Measurements from ENCODE around the gene EFNA4.

EFNA4 gene

DNA sequence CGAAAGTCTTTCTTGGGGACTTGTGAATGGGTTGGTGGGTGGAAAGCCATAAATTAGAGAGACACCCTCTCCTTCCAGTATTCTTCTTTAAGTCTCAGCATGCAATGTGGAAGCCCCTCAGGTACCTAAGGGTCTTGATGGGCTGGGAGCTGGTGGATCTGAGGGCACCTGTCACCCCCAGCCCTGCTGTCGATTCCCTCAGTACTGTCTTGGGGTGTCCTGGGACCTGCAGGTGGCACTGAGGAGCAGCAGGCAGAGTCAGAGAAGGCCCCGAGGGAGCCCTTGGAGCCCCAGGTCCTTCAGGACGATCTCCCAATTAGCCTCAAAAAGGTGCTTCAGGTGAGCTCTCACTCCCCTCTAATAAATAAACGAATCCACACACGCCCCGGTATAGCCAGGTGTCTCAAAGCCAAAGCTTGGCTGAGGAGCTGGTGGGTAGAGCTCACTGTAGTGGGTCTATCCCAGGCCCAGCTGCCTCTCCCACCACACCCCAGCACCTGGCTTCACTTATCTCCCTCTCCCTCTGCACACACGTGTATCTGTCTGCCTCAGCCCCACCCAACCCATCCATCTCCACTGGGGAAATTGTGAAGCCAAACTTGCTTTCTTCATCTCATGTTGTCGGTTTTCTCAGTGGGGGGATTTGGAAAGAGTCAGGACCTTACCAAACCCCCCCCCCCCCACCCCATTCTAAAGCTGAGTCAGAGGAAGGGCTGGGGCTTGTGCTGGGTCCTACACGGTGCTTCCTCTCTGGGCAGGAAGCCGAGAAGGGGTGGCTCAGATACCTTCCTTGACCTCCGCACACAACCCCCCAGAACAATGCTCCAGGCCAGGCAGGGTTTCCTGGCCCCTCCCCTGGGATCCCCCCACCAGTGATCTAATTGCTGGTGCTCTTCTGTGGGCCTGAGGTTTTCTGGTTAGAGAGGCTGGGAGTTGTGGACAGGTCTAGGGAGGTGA is 10.8 kb upstream of the EFNA4 start:
- DNase-seq, result peak; percentile 48

DNA sequence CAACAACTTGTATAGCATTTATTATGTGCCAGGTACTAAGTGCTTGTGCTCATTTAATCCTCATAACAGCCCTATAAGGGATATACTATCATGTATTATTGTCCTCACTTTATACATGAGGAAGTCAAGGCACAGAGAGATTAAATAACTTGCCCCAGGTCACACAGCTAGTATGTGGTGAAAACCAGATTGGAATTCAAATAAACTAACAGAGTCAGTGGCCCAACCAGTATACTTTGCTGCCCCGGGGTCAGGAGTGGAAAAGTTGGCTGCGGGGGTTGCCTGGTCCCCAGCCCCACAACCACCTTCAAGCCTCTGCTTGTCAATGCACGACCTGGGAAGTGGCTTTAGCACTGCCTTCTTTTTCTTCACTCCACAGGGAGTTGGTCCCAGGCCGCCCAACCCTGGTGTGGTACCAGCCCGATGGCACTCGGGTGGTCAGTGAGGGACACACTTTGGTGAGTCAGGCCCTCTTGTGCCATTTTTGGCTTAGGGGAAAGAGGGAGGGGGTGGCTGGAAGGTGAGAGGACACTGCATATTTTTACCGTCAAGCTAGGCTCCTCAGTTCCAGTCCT is 9.9 kb upstream of the EFNA4 start:
- no peak for DNase-seq

DNA sequence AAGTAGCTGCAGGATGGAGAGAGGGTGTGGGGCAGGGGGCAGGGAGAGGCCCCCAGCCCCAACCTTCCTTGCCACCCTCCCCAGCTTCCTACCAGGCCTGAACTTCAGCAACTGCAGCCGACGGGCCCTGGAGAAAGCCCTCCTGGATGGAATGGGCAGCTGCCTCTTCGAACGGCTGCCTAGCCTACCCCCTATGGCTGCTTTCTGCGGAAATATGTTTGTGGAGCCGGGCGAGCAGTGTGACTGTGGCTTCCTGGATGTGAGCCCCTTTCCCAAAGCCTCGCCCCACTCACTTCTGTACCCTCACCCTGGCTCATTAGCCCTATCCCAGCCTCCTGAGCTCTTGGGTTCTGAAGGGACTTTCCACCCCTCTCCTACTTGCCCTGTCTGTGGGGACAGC is 6.4 kb upstream of the EFNA4 start:
- no peak for DNase-seq

DNA sequence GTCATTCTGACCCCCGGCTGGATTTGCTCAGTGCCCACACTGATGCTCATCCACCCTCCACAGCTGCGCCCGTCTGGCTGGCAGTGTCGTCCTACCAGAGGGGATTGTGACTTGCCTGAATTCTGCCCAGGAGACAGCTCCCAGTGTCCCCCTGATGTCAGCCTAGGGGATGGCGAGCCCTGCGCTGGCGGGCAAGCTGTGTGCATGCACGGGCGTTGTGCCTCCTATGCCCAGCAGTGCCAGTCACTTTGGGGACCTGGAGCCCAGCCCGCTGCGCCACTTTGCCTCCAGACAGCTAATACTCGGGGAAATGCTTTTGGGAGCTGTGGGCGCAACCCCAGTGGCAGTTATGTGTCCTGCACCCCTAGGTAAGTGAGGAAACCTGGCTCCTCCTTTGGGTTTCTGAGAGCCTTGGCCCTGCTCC is 5.7 kb upstream of the EFNA4 start:
- no peak for DNase-seq

DNA sequence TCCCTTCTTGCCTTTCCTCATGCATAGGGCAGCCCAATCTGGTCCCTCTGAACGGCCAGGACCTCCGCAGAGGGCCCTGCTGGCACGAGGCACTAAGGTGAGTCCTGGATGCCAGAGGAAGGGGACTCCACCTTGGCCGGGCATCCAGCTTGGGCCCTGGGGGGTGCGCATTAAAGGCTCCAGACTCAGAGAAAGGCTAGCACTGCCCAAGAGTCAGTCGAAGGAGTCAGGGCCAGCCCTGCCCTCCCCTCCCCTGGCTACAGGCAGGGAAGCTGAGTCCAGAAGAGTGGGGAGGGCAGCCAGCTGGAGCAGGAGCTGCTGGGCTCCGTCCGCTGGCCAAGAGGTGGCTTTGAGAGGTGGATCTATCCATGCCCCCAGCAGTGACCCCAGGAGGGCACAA is 2.8 kb upstream of the EFNA4 start:
- no peak for DNase-seq

DNA sequence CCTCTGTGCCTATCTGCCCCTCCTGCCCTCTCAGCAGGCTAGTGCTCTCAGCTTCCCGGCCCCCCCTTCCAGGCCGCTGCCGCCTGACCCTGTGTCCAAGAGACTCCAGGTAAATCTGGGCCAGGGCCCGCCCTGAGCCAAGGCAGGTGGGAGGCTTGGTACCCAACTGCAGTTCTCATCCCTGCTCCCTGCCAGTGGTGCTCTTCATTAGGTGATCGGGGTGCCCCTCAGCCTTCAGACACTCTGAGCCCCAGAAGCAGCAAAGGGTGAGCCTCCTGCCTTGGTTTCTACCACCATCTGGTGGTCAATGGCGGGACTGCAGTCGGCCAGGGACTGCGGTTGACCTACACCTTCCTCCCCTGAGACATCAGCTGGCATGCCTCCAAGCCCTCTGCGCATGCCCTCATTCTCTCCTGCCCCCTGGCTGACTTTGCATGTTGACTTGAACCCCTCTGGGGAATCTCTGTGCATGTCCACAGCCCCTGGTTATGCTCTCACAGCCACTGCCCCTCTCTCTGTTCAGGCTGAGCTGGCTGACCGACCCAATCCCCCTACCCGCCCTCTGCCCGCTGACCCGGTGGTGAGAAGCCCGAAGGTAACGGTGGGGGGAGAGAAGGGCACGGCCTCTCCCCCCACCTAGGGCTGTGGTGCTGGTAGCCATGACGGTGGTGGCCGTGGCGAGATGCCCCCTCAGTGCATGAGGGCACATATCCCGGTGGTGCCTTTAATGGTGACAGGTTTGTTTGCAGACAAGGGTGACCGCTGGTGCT is 2.0 kb upstream of the EFNA4 start:
- DNase-seq, result peak; percentile 92

DNA sequence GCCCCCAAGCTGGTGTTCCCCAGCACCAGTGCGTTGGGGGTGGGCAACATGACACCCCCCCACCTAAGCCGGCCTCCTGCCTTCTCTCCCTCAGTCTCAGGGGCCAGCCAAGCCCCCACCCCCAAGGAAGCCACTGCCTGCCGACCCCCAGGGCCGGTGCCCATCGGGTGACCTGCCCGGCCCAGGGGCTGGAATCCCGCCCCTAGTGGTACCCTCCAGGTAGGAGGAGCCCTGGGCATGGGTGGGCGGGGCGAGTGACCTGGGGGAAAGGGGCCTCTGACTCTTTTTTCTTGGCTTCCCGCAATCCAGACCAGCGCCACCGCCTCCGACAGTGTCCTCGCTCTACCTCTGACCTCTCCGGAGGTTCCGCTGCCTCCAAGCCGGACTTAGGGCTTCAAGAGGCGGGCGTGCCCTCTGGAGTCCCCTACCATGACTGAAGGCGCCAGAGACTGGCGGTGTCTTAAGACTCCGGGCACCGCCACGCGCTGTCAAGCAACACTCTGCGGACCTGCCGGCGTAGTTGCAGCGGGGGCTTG is 1.3 kb upstream of the EFNA4 start:
- no peak for DNase-seq

DNA sequence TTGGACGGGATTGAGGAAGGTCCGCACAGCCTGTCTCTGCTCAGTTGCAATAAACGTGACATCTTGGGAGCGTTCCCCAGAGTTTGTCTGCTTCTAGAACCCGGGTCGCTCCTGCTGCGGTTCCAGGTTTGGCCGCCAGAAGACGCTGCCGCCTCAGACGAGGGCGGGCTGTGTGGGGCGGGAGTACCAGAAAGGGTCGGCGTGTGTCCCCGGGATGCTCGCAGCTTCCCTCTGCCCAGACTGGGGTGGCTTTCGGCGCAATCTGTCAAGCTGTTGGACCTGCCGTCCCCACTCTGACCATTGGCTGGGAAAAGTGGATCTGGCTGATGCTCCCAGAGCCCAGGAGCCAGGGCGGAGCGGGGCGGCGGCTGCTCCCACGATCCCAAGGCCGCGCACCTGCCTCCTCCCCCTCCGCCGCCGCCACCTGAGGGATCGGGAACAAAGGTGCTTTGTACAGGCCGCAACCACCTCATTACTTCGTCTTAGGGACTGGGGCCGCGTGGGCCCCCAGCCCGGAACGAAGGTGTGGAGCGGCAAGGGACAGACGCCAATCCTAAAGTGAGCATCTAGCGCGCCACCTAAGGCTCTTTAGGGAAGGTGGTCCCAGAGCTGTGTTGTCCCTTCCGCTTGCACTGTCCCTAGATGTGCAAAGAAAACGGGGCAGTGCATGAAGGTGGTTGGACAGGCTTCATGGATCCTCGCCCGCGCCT is 683 bp upstream of the EFNA4 start:
- DNase-seq, result peak; percentile 63

DNA sequence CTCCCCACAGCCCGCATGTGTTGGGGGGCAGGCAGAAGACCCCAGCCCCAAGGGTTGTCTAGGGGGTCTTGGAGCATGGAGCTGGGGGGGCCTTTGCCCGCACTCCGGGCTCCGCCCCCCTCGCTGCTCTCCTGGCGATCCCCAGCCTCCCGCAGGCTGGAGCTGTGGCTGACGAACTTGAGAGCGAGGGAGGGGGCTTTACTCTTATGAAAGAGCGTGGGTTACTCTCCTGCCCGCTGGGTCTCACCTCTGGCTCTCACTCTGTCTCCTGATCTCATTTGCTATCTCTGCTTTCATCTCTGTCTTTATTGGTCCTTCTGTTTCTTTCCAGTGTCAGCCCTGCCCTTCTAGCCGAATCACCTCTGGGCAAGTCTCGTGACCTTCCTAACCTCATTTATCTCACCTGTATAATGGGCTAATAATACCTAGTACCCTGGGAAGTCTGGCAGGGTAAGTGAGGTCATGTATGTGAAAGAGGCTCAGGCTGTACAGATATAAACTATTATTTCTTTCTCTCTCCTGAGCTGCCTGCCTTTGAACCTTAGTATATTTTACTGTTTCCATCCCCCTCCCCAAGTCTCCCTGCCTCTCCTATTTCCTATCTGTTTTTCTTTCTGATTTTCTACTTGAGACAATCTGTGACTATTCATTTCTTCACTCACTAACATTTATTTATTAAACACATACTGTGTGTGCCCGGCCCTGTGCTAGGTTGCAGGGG is 731 bp downstream of the EFNA4 start:
- no peak for DNase-seq

DNA sequence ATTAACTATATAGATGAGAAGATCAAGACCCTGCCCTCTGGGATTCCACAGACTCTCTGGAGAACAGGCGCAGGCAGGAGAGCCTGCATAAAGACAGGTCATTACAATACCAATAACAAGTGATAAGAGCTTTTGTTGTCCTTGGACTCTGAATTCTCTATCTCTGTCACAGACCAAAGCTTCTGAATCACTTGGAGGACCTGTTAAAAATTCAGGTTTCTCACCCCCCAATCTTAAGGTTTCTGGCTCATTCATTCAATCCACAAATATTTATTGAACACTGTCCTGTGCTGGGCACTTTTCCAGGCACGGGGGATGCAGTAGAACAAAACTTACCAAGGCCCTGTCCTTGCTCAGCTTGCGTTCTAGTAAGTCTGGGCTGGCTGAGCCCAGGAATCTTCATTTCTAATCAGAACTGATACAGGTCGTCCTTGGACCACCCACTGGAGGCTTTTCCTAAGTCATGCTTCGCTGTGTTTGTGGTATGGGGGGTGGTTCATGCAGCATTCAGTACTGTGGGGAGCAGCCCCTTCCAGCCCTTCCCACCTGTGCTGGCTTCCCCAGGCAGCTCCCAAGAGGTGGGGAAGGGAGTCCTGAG is 1.4 kb downstream of the EFNA4 start:
- DNase-seq, result no peak

DNA sequence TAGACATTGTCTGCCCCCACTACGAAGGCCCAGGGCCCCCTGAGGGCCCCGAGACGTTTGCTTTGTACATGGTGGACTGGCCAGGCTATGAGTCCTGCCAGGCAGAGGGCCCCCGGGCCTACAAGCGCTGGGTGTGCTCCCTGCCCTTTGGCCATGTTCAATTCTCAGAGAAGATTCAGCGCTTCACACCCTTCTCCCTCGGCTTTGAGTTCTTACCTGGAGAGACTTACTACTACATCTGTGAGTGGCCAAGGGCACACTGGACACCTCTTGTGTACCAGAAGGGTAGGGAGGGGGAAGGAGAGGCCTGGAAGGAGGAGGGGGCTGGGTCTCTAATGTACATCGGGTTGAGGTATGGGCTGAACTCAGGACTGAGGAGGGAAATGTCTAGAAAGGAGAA is 3.2 kb downstream of the EFNA4 start:
- DNase-seq, result no peak

DNA sequence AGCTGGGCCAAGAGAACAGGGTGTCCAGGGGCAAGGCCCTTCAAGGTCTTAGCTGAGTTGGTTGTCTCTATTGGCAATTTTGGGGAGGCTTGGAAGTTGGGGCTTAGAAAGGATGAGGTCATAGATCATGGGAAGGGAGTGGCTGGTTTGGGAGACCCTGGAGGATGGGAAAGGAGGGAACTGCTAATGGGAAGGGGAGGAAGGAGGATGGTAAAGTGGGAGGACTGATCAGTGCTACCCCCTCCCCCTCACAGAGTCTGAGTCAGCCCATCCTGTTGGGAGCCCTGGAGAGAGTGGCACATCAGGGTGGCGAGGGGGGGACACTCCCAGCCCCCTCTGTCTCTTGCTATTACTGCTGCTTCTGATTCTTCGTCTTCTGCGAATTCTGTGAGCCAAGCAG is 5.1 kb downstream of the EFNA4 start:
- no peak for DNase-seq

DNA sequence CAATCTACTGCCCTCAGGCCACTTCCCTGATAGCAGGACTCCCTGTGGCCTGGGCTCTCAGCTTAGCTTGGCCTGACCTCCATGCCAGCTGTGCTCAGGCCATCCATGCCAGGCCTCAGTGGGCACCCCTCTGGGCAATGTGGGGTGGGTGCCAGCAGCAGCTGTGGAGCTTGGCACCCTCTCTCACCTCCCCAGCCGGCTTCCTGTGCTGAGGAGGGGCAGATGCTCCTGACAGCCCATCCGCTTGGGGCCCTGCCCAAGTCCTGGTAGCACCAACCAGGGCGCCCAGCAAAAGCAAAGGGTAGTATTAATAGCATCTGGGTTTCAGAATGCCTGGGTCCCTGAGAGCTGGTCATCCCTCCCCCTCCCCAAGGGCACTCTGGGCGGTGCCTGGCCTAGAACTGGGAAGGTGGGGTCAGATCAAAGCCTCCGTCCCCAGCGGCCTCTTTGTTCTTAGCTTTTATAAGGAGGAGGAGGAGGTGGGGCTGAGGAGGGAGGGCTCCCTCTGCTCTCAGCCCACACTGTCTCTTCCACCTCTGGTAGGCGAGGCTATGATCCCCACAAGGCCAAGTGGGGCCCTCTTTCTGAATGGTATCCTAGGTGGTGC is 6.1 kb downstream of the EFNA4 start:
- DNase-seq, result peak; percentile 7

DNA sequence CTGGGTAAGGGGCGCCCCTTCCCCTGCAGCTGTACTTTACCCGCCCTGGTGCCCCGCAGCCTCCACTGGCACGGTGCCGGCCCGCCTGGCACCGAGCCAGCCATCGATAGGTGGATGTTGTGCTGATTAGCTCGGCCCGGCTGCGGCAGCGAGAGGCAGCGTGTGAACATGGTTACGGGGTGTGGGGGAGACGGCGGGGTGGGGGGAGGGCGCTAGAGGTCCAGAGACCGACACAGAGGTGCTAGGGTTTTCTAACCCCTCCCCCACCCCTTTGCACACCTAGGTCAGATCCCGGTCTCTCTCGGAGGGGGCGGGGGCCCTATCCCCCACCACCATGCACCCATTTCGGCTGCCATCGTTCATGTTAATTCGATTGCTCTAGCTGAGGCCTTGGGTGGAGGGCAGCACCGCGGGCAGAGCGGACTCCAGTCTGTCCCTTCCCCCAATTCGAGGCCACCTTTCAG is 6.7 kb downstream of the EFNA4 start:
- DNase-seq, result no peak

DNA sequence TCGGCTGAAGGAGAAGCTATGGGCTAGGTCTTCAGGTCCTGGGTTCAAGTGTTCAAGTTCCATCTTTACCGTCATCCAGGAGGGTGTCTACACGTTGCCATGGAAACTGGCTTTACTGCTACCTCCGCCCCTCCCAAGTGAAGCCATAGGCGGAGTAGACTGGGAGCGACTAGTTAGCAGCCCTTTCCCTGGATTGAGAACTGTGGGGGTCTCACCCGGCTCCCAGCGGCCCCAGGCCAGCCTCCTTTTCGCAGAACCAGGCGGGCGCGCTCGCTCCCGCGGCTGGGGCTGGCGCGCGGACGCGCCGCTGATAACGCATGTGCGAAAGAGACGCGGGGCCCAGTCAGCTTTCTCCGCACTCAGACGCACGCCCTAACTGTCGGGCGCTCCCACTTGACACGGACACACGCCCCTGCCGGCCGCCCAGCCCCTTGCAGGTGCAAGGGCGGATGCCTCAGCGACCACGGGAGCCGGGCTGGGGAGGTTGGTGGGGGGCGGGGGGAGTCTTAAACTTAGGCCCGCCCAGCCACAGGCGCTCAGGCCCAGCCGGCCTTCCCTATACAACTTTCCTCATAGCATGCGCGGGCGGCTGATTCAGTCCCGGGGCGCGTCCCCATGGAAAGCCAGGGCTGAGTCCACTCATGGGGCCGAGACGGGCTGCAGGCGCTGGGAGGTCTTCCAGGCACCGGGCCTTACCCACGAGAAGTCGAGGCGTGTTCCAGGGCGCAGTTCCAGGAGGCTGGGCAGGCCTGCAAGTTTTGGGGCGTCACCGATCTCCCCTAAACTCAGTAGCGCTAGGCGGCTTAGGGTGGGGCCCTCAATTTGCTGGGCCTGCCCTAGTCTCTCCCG is 7.4 kb downstream of the EFNA4 start:
- DNase-seq, result peak; percentile 88

DNA sequence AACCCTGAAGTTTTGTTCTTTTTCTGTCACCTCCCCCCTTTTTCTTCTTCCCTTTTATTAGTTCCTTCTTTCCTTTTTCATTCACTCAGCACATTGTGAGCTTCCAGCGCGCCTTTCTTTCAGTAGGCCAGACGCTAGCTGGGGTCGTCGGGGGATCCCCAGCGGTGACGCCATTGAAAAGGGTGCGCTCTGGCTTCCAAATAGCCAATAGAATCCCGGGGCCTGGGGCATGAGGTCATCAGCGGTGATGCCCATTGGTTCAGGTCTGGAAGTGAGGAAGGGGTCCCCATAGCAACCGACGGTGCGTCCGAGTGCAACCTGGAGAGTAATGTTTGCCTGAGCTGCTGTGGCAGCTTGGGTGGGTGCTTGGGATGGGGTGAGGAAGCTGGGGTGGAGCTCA is 8.2 kb downstream of the EFNA4 start:
- DNase-seq, result no peak

DNA sequence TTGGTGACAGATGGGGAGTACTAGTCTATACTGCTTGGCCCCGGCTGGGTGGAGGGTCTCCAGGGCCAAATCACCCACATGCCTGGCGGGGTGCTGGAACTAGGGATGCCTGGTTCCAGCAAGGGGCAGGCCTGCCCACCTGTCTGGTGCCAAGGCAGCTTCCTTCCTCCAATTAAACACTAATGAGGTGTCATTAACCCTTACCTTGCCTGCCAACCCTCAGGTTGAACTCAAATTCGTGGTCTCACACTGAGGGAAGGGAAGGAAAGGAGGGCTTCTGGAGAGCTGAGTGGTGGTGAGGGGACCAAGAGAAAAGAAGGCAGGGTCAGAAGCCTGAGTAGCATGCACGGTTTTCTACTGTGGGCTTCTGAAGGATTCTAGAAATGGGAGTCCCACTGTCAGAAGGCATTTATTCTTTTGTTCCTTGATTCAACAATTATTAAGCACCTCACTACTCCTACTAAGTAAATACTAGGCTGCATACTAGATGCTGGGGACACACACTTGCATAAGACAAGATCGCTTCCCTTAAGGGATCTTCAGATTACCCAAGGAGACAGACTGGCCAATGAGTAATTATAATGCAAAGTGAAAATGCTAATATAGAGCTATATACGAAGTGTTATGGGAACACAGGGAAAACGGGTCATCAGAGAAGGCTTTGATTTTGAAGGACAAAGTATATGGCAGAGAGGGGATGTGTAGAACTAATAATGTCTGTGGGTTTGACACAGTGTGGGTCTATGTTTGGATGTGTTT is 9.2 kb downstream of the EFNA4 start:
- no peak for DNase-seq

DNA sequence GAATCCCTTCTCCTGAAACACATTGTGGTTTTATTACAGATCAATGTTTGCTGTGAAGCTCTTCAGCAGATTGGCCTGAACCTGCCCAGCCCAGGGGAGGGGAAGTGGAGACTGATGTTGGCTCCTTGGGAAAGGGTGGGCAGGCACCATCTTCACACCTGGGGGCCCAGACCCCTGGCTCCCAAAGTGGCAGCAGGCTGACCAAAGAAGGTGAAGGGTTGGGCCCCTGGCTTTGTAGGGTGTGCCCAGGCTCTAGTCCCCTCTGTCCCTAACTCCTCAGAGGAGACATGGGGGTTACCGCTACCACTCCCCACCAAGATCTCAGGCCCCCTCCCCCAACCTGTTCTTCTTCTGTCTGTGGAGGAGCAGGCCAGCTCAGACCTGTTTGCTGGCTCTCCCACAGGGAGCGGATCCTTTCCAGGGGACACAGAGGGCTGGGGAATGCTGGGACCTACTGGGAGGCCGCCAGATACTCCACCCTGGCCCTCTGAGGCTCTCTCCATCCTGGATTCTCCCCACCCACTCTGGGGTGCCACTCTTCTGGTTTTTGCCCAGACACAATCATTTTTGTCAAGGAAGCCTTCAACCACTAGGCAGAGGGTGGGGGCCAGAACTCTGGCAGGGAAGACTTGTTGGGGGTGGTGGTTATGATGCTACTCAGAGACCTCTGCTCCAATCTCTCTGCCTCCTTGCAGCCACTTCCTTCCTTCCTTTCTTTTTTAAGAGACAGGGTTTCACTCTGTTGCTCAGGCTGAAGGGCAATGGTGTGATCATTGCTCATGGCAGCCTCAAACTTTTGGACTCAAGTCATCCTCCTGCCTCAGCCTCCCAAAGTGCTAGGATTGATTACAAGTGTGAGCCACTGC is 10.1 kb downstream of the EFNA4 start:
- no peak for DNase-seq
